Measurements from ENCODE around the gene RSRC1. TPM values are rescaled to one million over a fixed set of nuclear protein-coding genes. Genes with fewer than 3 reads are reported as not detected.

Gene RSRC1
- total and polyA plus RNA-seq, 2 of the 8 experiments (the other 6 are each of a cell fraction or from before 2014, with no cell fraction given): 2.0 to 27.9 TPM

DNA sequence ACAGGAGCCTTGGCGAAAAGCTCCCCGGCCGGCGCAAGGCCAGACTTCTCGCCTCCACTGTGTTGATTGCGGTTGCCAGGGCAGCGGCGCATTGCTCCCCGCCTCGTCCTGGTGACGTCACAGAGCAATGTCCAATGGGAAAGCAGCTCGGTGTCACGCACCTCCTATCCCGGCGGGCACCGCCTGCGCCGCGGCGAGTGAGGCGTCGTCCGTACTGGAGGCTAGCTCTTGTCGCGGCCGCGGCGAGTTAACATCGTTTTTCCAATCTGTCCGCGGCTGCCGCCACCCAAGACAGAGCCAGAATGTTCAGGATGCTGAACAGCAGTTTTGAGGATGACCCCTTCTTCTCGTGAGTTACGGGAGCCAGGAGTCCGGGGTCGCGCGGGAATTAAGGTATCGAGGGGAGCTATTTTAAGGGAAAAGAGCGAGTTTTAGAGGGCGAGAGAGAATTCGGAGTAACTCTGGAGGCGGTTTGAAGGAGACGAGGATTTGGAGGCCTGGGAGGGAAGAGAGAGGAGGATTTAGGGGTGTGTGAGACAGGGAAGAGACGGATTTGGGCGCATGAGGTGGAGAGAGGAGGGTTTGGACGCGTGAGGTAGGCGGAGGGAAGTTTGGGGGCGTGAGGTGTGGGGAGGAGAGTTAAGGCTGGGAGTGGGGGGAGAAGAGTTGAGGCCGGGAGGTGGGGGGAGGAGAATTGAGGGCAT lies 461.3 kb downstream of the RSRC1 start, which contains the start of gene MLF1 (continued):
- TF ChIP-seq POLR2A (IDR thresholded peaks at IDR 0.05; ENCODE audit: control extremely low read depth in 1 of 2, low read depth in 2 of 2, low read length in 2 of 2): peak; percentile 78 to 86
- no peak for TF ChIP-seq SUZ12 (IDR thresholded peaks at IDR 0.05; ENCODE audit: low read length)
- TF ChIP-seq NRF1 (IDR thresholded peaks at IDR 0.05; ENCODE audit: low read depth, low read length): no peak
- TF ChIP-seq SP4 (IDR thresholded peaks at IDR 0.05; ENCODE audit: low read length): peak; percentile 66; the same call in 1 of the 2 replicates
- no peak for TF ChIP-seq RFX5 (IDR thresholded peaks at IDR 0.05; ENCODE audit: borderline replicate concordance, low read depth, low read length)
- TF ChIP-seq ASH2L (IDR thresholded peaks at IDR 0.05; ENCODE audit: low read length): peak; percentile 86
- TF ChIP-seq SIN3A (conservative IDR thresholded peaks at IDR 0.05 in 1 of 2, IDR thresholded peaks at IDR 0.05 in 1 of 2; ENCODE audit: low read depth in 1 of 2, low read length in 2 of 2): peak in 1 of 2 experiments; percentile 49; a peak in 1 of 4 replicates
- TF ChIP-seq CREB1 (IDR thresholded peaks at IDR 0.05): peak; percentile 95
- no peak for TF ChIP-seq SIX5 (IDR thresholded peaks at IDR 0.05; ENCODE audit: low read depth, low read length)
- TF ChIP-seq ATF3 (IDR thresholded peaks at IDR 0.05; ENCODE audit: insufficient read depth, low read depth, low read length): no peak
- TF ChIP-seq TEAD4 (IDR thresholded peaks at IDR 0.05; ENCODE audit: low read depth, low read length): no peak
- no peak for TF ChIP-seq KDM1A (IDR thresholded peaks at IDR 0.05; ENCODE audit: borderline replicate concordance, low read length)
- no peak for TF ChIP-seq CBX5 (IDR thresholded peaks at IDR 0.05; ENCODE audit: low read depth, low read length)
- peak; percentile 63 for TF ChIP-seq PHF8 (conservative IDR thresholded peaks at IDR 0.05; ENCODE audit: low read depth, low read length)
- peak; percentile 83; the same call in 1 of the 2 replicates for TF ChIP-seq POLR2AphosphoS5 (IDR thresholded peaks at IDR 0.05; ENCODE audit: low read depth, low read length)
- no peak for TF ChIP-seq BRCA1 (IDR thresholded peaks at IDR 0.05; ENCODE audit: low read depth, low read length)
- TF ChIP-seq, protein P1, sequence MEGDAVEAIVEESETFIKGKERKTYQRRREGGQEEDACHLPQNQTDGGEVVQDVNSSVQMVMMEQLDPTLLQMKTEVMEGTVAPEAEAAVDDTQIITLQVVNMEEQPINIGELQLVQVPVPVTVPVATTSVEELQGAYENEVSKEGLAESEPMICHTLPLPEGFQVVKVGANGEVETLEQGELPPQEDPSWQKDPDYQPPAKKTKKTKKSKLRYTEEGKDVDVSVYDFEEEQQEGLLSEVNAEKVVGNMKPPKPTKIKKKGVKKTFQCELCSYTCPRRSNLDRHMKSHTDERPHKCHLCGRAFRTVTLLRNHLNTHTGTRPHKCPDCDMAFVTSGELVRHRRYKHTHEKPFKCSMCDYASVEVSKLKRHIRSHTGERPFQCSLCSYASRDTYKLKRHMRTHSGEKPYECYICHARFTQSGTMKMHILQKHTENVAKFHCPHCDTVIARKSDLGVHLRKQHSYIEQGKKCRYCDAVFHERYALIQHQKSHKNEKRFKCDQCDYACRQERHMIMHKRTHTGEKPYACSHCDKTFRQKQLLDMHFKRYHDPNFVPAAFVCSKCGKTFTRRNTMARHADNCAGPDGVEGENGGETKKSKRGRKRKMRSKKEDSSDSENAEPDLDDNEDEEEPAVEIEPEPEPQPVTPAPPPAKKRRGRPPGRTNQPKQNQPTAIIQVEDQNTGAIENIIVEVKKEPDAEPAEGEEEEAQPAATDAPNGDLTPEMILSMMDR (IDR thresholded peaks at IDR 0.05; ENCODE audit: control extremely low read depth in 1 of 3, insufficient read depth in 1 of 3, low read depth in 1 of 3, low read length in 3 of 3): no peak
- TF ChIP-seq ATF2 (IDR thresholded peaks at IDR 0.05; ENCODE audit: low read length): no peak
- TF ChIP-seq BACH1 (IDR thresholded peaks at IDR 0.05; ENCODE audit: low read length): no peak
- TF ChIP-seq EP300 (IDR thresholded peaks at IDR 0.05; ENCODE audit: borderline replicate concordance in 1 of 2, low read depth in 2 of 2, low read length in 2 of 2): peak; percentile 46 to 78; a peak in 2 of 3 replicates

All from H1 (cell line).